Measurements from ENCODE around the gene OR51I2. TPM values are rescaled to one million over a fixed set of nuclear protein-coding genes. Genes with fewer than 3 reads are reported as not detected.

The OR51I2 gene
- total RNA-seq, 1 experiment from 2014 or later = not detected

DNA sequence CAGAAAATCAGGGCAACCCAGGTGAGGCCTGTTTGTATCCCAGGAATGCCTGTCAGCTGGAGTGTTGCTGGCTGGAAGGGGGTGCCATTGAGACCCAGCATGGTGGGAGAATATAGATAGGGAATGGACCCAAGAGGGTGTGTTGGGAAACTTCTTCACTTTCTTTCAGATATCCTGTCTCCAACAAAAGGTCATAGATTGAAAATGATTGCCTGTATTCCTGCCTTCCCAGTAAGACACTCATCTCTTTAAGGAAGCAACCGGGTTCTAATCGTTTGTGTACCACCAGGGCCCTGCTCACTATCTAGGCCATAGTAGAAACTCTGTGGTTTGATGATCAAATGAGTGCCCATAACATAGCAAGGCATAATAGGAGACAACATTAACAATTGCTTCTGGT, 7.7 kb upstream of the OR51I2 start, which contains the start of gene OR51I1:
OR51I1 (minus strand) TSS at position 101 of the 400 bp plus-strand sequence; CDS start at position 101, 0 bp downstream.
- Histone ChIP-seq H3K9me3 (ENCODE audit: control insufficient read depth, low read depth, low read length) (no peaks in the 10 kb centered on the region), H3K27ac (ENCODE audit: insufficient read length, low read depth, low read length) (no peak within 1 kb of the TSS), H3K4me1 (ENCODE audit: insufficient read depth, low read length) (no peaks in the 10 kb centered on the region), H4K5ac (ENCODE audit: insufficient read length, low read depth, low read length) (no peak within 1 kb of the TSS), H3K27me3 (ENCODE audit: insufficient read depth, low read length) (no peaks in the 10 kb centered on the region), H3K79me1 (ENCODE audit: insufficient read depth, low read depth, low read length, poor library complexity, severe bottlenecking) (no peaks in the 10 kb centered on the region), H3K4ac (ENCODE audit: low read depth, low read length) (no peak within 1 kb of the TSS), H3K23me2 (ENCODE audit: insufficient read length, low read depth, low read length, poor library complexity, severe bottlenecking) (no peaks in the 10 kb centered on the region), H2BK20ac (ENCODE audit: low read depth, low read length, poor library complexity, severe bottlenecking) (no peak within 1 kb of the TSS), H3K18ac (ENCODE audit: insufficient read length, low read depth, low read length) (no peak within 1 kb of the TSS), H3K9ac (ENCODE audit: extremely low read depth, insufficient read length, low read length) (no peak within 1 kb of the TSS), H2BK5ac (ENCODE audit: insufficient read length, low read length) (no peak within 1 kb of the TSS), H3K79me2 (ENCODE audit: insufficient read depth, low read length) (no peaks in the 10 kb centered on the region), H3K23ac (ENCODE audit: insufficient read length, low read depth, low read length) (no peak within 1 kb of the TSS), H2BK15ac (ENCODE audit: low read depth, low read length) (no peak within 1 kb of the TSS), H3K56ac (ENCODE audit: insufficient read length, low read depth, low read length) (no peak within 1 kb of the TSS), H2BK12ac (ENCODE audit: insufficient read length, low read depth, low read length) (no peak within 1 kb of the TSS), H3K4me2 (ENCODE audit: insufficient read depth, insufficient read length, low read length) (no peak within 1 kb of the TSS), H2AK5ac (ENCODE audit: insufficient read length, low read length) (no peak within 1 kb of the TSS), H4K20me1 (ENCODE audit: control insufficient read depth, insufficient read depth, insufficient read length) (no peaks in the 10 kb centered on the region), H4K8ac (replicated peaks; ENCODE audit: insufficient read length, low read depth, low read length) (no peak within 1 kb of the TSS), H4K91ac (ENCODE audit: insufficient read length, low read depth, low read length) (no peak within 1 kb of the TSS), H3K14ac (ENCODE audit: insufficient read depth, low read length) (no peak within 1 kb of the TSS), H2BK120ac (ENCODE audit: low read depth, low read length, poor library complexity, severe bottlenecking) (no peak within 1 kb of the TSS), H3T11ph (ENCODE audit: low read length) (no peak within 1 kb of the TSS), H2AFZ (ENCODE audit: low read length) (no peak within 1 kb of the TSS)
- Mint-ChIP-seq H3K4me1 (no peaks in the 10 kb centered on the region), H3K9me3 (peaks cover 0 to 2% of the 10 kb centered on the region in 2 experiments; a peak in 1 of 5 replicates), H3K27ac (no peak within 1 kb of the TSS), H3K4me3 (no peak within 1 kb of the TSS), H3K27me3 (ENCODE audit: low read depth) (no peaks in the 10 kb centered on the region), H3K36me3 (ENCODE audit: insufficient read depth in 1 of 3, low read depth in 3 of 3) (no peaks in the 10 kb centered on the region)
- no CpG with 5 or more reads among the region's 2 CpGs for WGBS (ENCODE audit: extremely low coverage, insufficient read length, low lambda C conversion rate)
- TF ChIP-seq, protein P1, sequence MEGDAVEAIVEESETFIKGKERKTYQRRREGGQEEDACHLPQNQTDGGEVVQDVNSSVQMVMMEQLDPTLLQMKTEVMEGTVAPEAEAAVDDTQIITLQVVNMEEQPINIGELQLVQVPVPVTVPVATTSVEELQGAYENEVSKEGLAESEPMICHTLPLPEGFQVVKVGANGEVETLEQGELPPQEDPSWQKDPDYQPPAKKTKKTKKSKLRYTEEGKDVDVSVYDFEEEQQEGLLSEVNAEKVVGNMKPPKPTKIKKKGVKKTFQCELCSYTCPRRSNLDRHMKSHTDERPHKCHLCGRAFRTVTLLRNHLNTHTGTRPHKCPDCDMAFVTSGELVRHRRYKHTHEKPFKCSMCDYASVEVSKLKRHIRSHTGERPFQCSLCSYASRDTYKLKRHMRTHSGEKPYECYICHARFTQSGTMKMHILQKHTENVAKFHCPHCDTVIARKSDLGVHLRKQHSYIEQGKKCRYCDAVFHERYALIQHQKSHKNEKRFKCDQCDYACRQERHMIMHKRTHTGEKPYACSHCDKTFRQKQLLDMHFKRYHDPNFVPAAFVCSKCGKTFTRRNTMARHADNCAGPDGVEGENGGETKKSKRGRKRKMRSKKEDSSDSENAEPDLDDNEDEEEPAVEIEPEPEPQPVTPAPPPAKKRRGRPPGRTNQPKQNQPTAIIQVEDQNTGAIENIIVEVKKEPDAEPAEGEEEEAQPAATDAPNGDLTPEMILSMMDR (conservative IDR thresholded peaks at IDR 0.05) = no peak
- no peak for DNase-seq
